Stimulated activated CD8-positive, alpha-beta memory T cell treated with anti-CD3 and anti-CD28 coated beads, Interleukin-7, amount 100 ng/mL, for 48 hours (primary cell): Measurements from ENCODE around the gene ZNF605.
A peak's percentile ranks its signal among the peaks of the same experiment; 100 is the strongest.
"Not testable (repeated sequence)": the region's sequence is repeated elsewhere in the genome, so short reads cannot be mapped to it uniquely, and the experiment has no call there.

Experiments used
- DNase-seq, 2 donors: peaks; one replicate each; pipeline ENCODE4 v3.0.0-alpha.2; 2020; ENCODE audit warnings: low read depth in 1 of 2; ENCODE audit errors: extremely low read depth in 1 of 2

The ZNF605 gene

GRCh38 chr12:132908145-132909029, 47.7 kb downstream of the ZNF605 start:
- peak; percentile 88 to 98 for DNase-seq

GRCh38 chr12:132907789-132908144, 48.3 kb downstream of the ZNF605 start:
- DNase-seq: not testable (repeated sequence)

- no peak for DNase-seq
Measured at GRCh38 chr12:132907216-132907615, 48.9 kb downstream of the ZNF605 start.

GRCh38 chr12:132904718-132905328, 51.3 kb downstream of the ZNF605 start:
- peak; percentile 76 to 83 for DNase-seq

GRCh38 chr12:132899033-132899432, 57.1 kb downstream of the ZNF605 start:
- no peak for DNase-seq

- no peak for DNase-seq
Measured at GRCh38 chr12:132888852-132889251, 67.3 kb downstream of the ZNF605 start.

- peak; percentile 92 to 95 for DNase-seq
Measured at GRCh38 chr12:132887513-132888351, 68.4 kb downstream of the ZNF605 start, which contains the start of gene CHFR. Gene CHFR (minus strand): TSS chr12:132887605. CDS start chr12:132887328, 277 bp downstream.

- no peak for DNase-seq
Measured at GRCh38 chr12:132886529-132887477, 69.3 kb downstream of the ZNF605 start.

GRCh38 chr12:132881818-132882217, 74.3 kb downstream of the ZNF605 start:
- DNase-seq: no peak

- DNase-seq: not testable (repeated sequence)
Measured at GRCh38 chr12:132874620-132875019, 81.5 kb downstream of the ZNF605 start.

- DNase-seq: no peak
Measured at GRCh38 chr12:132874175-132874574, 81.9 kb downstream of the ZNF605 start.

GRCh38 chr12:132873724-132874123, 82.4 kb downstream of the ZNF605 start:
- no peak for DNase-seq

GRCh38 chr12:132872975-132873421, 83.1 kb downstream of the ZNF605 start:
- DNase-seq: peak in 1 of 2 donors; percentile 16

- DNase-seq: no peak
Measured at GRCh38 chr12:132872073-132872855, 83.8 kb downstream of the ZNF605 start.

GRCh38 chr12:132869551-132869950, 86.6 kb downstream of the ZNF605 start:
- no peak for DNase-seq
